HepG2 (cell line): Measurements from ENCODE around the gene PGP. TPM values are rescaled to one million over a fixed set of nuclear protein-coding genes. Genes with fewer than 3 reads are reported as not detected.

ENCODE experiments used
- CEBPG ChIP-seq: IDR thresholded peaks from 2 replicates; pipeline ENCODE4 v1.6.1; 2016
- CENPX ChIP-seq: sonication (generic); formaldehyde crosslinking; IDR thresholded peaks from 2 replicates; pipeline ENCODE4 v1.9.0; 2021; ENCODE audit warnings: mild to moderate bottlenecking, missing genetic modification reagents, moderate library complexity
- ESRRA ChIP-seq: sonication (generic); formaldehyde crosslinking; IDR thresholded peaks from 2 replicates; pipeline ENCODE4 v1.5.1; 2020; ENCODE audit warnings: mild to moderate bottlenecking, low read depth, missing genetic modification reagents
- GPN1 ChIP-seq: sonication (generic); formaldehyde crosslinking; IDR thresholded peaks from 2 replicates; pipeline ENCODE4 v1.5.1; 2020; ENCODE audit warnings: missing genetic modification reagents, borderline replicate concordance
- JARID2 ChIP-seq: sonication (generic); formaldehyde crosslinking; IDR thresholded peaks from 2 replicates; pipeline ENCODE4 v1.8.1; 2023; ENCODE audit warnings: missing genetic modification reagents, inconsistent platforms; ENCODE audit not compliant: insufficient replicate concordance
- MYC ChIP-seq: sonication (generic); formaldehyde crosslinking; IDR thresholded peaks from 2 replicates; pipeline ENCODE4 v1.9.0; 2021; ENCODE audit warnings: missing genetic modification reagents, borderline replicate concordance
- PTBP1 ChIP-seq: fragments of 200-400 bp; formaldehyde crosslinking; IDR thresholded peaks from 2 replicates; pipeline ENCODE4 v1.6.1; 2018; ENCODE audit warnings: low read length, low read depth; ENCODE audit not compliant: poor library complexity, severe bottlenecking
- RELA ChIP-seq: sonication (generic); formaldehyde crosslinking; IDR thresholded peaks from 2 replicates; pipeline ENCODE4 v1.4.0; 2020; ENCODE audit warnings: missing genetic modification reagents
- RXRA ChIP-seq: sonication (generic); formaldehyde crosslinking; IDR thresholded peaks from 2 replicates; pipeline ENCODE4 v1.5.1; 2020; ENCODE audit warnings: missing genetic modification reagents
- ZNF142 ChIP-seq: sonication (generic); formaldehyde crosslinking; IDR thresholded peaks from 2 replicates; pipeline ENCODE4 v1.4.0; 2020; ENCODE audit warnings: missing genetic modification reagents
- ZNF160 ChIP-seq: sonication (generic); formaldehyde crosslinking; IDR thresholded peaks from 2 replicates; pipeline ENCODE4 v1.8.0; 2022; ENCODE audit warnings: mild to moderate bottlenecking, inconsistent platforms, missing genetic modification reagents
- ZNF383 ChIP-seq: sonication (generic); formaldehyde crosslinking; IDR thresholded peaks from 2 replicates; pipeline ENCODE4 v1.4.0; 2020; ENCODE audit warnings: missing genetic modification reagents, mild to moderate bottlenecking, borderline replicate concordance
- ZNF431 ChIP-seq: sonication (generic); formaldehyde crosslinking; IDR thresholded peaks from 2 replicates; pipeline ENCODE4 v1.9.0; 2022; ENCODE audit warnings: missing genetic modification reagents, low read depth, mild to moderate bottlenecking, borderline replicate concordance
- ZNF432 ChIP-seq: sonication (generic); formaldehyde crosslinking; IDR thresholded peaks from 2 replicates; pipeline ENCODE4 v1.5.0; 2020; ENCODE audit warnings: missing genetic modification reagents, mild to moderate bottlenecking, borderline replicate concordance
- ZNF552 ChIP-seq: sonication (generic); formaldehyde crosslinking; IDR thresholded peaks from 2 replicates; pipeline ENCODE4 v1.9.0; 2022; ENCODE audit warnings: missing genetic modification reagents, mild to moderate bottlenecking, borderline replicate concordance
- ZNF569 ChIP-seq: sonication (generic); formaldehyde crosslinking; IDR thresholded peaks from 2 replicates; pipeline ENCODE4 v1.5.0; 2020; ENCODE audit warnings: mild to moderate bottlenecking, missing genetic modification reagents, moderate library complexity, borderline replicate concordance
- ZNF629 ChIP-seq: sonication (generic); formaldehyde crosslinking; conservative IDR thresholded peaks from 2 replicates; pipeline ENCODE4 v1.5.0; 2020; ENCODE audit warnings: missing genetic modification reagents
- polyA plus RNA-seq, 8 experiments: library from polyadenylated mRNA; depleted of rRNA in 3 of 8; stranded (reverse) in 7 of 8; unstranded in 1 of 8; fragments of >200 nt; fragmentation: Illumina TruSeq in 4 of 8; extraction: Trizol in 4 of 8; gene quantifications; 2 replicates each; pipeline versions ENCODE4 v1.2.1 to v1.2.3, GENCODE V29; 2011 to 2016; ENCODE audit warnings: low read depth in 4 of 8, missing spikeins in 1 of 8, mixed read lengths in 1 of 8; ENCODE audit not compliant: insufficient read depth in 1 of 8
- total RNA-seq, 5 experiments: library from RNA; depleted of rRNA; stranded (reverse); fragments of >200 nt; fragmentation: Illumina TruSeq; extraction: Trizol; gene quantifications; 2 replicates each; pipeline ENCODE4 v1.2.3, GENCODE V29; 2016; ENCODE audit warnings: low read depth in 1 of 5
- TF ChIP-seq, protein P1 (sequence below): sonication (generic); formaldehyde crosslinking; IDR thresholded peaks from 2 replicates; pipeline ENCODE4 v1.5.0; 2020; ENCODE audit warnings: missing genetic modification reagents
- TF ChIP-seq, protein P2 (sequence below): sonication (generic); formaldehyde crosslinking; IDR thresholded peaks from 2 replicates; pipeline ENCODE4 v1.5.0; 2020; ENCODE audit warnings: missing genetic modification reagents
- TF ChIP-seq, protein P3 (sequence below): sonication (generic); formaldehyde crosslinking; IDR thresholded peaks from 2 replicates; pipeline ENCODE4 v1.5.0; 2020; ENCODE audit warnings: mild to moderate bottlenecking, missing genetic modification reagents

The PGP gene
- total and polyA plus RNA-seq, 2 of the 13 experiments (the other 11 are each of a cell fraction or from before 2014, with no cell fraction given) = 7.3 to 18.3 TPM

- TF ChIP-seq, protein P1, sequence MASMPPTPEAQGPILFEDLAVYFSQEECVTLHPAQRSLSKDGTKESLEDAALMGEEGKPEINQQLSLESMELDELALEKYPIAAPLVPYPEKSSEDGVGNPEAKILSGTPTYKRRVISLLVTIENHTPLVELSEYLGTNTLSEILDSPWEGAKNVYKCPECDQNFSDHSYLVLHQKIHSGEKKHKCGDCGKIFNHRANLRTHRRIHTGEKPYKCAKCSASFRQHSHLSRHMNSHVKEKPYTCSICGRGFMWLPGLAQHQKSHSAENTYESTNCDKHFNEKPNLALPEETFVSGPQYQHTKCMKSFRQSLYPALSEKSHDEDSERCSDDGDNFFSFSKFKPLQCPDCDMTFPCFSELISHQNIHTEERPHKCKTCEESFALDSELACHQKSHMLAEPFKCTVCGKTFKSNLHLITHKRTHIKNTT = no peak
- TF ChIP-seq, protein P2, sequence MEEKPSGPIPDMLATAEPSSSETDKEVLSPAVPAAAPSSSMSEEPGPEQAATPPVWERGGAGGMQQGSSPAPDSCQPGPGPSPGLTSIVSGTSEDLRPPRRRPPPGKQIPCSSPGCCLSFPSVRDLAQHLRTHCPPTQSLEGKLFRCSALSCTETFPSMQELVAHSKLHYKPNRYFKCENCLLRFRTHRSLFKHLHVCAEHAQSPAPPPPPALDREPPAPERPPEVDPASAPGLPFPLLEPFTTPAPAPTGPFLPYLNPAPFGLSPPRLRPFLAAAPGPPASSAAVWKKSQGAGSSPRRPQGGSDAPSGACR (CRISPR knock-in tag) = no peak
- no peak for TF ChIP-seq RELA
- TF ChIP-seq CENPX = no peak
- no peak for TF ChIP-seq GPN1
- TF ChIP-seq ZNF432 = no peak
- no peak for TF ChIP-seq PTBP1
- no peak for TF ChIP-seq ZNF629 (CRISPR knock-in tag)
- no peak for TF ChIP-seq JARID2
- TF ChIP-seq ZNF142 (CRISPR knock-in tag) = no peak
- TF ChIP-seq ZNF552 (CRISPR knock-in tag) = no peak
- no peak for TF ChIP-seq ZNF160 (CRISPR knock-in tag)
- no peak for TF ChIP-seq ZNF383 (CRISPR knock-in tag)
- peak; percentile 18; the same call in 1 of the 2 replicates for TF ChIP-seq CEBPG
- no peak for TF ChIP-seq ZNF431 (CRISPR knock-in tag)
- TF ChIP-seq ESRRA (CRISPR knock-in tag) = no peak
- TF ChIP-seq, protein P3, sequence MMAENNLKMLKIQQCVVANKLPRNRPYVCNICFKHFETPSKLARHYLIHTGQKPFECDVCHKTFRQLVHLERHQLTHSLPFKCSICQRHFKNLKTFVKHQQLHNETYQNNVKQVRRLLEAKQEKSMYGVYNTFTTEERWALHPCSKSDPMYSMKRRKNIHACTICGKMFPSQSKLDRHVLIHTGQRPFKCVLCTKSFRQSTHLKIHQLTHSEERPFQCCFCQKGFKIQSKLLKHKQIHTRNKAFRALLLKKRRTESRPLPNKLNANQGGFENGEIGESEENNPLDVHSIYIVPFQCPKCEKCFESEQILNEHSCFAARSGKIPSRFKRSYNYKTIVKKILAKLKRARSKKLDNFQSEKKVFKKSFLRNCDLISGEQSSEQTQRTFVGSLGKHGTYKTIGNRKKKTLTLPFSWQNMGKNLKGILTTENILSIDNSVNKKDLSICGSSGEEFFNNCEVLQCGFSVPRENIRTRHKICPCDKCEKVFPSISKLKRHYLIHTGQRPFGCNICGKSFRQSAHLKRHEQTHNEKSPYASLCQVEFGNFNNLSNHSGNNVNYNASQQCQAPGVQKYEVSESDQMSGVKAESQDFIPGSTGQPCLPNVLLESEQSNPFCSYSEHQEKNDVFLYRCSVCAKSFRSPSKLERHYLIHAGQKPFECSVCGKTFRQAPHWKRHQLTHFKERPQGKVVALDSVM (CRISPR knock-in tag) = peak; percentile 58; the same call in 1 of the 2 replicates
- TF ChIP-seq ZNF569 (CRISPR knock-in tag) = no peak
- TF ChIP-seq MYC (CRISPR knock-in tag) = peak; percentile 26; the same call in 1 of the 2 replicates
- TF ChIP-seq RXRA (CRISPR knock-in tag) = no peak
Measured at GRCh38 chr16:2250652-2251295, 36.1 kb upstream of the PGP start (continued).
